GM12878 (cell line): ENCODE data around the gene TP73. TPM values are rescaled to one million over a fixed set of nuclear protein-coding genes. Genes with fewer than 3 reads are reported as not detected.

ENCODE experiments used
- ATAC-seq: fragments of 200-7000 bp; cut with Tn5 transposase; 3 replicates; pipeline ENCODE4 v1.9.1; 2020; ENCODE audit warnings: mild to moderate bottlenecking, moderate library complexity
- BruUV-seq: library from RNA; stranded (reverse); fragments of 400-500 nt; replicated peaks from 2 replicates; lab custom pipeline; 2021; lab: Mats Ljungman, UMichigan
- CTCF ChIA-PET: fragments of 300-600 bp; sonication (Branson Sonifier 250); formaldehyde crosslinking; extraction: SDS; loops from one replicate; lab custom pipeline; 2021; ENCODE audit warnings: inconsistent platforms; lab: Yijun Ruan, JAX
- POLR2A ChIA-PET: fragments of 350-600 bp; formaldehyde crosslinking; extraction: SDS; loops from one replicate; lab custom pipeline; 2021; ENCODE audit warnings: inconsistent platforms; lab: Charles Lee
- RAD21 ChIA-PET: fragments of 300-600 bp; sonication (Branson Sonifier 250); formaldehyde crosslinking; loops from one replicate; lab custom pipeline; 2023; ENCODE audit warnings: antibody characterized with exemption; ENCODE audit not compliant: unreplicated experiment; lab: Charles Lee
- SMC1A ChIA-PET: fragments of 300-600 bp; sonication (Branson Sonifier 250); formaldehyde crosslinking; loops from one replicate; lab custom pipeline; 2023; ENCODE audit not compliant: unreplicated experiment, uncharacterized antibody; lab: Charles Lee
- DNase-seq: peaks from one replicate; pipeline ENCODE4 v3.0.0-alpha.2; 2011; ENCODE audit warnings: low read depth, low spot score
- FAIRE-seq: peaks from 3 replicates; lab custom pipeline; 2011; peaks lifted over from hg19 to GRCh38; lab: Jason Lieb, UNC
- H2AFZ ChIP-seq: 2 replicates; pipeline ENCODE4 v1.6.0; 2011; ENCODE audit warnings: low read depth, low read length, control low read depth; ENCODE audit not compliant: control insufficient read depth
- H3K27ac ChIP-seq: 2 replicates; pipeline ENCODE4 v1.5.1; 2011; ENCODE audit warnings: control low read depth; ENCODE audit not compliant: control insufficient read depth, insufficient read depth
- H3K27me3 ChIP-seq, 2 experiments: replicated peaks in 1 of 2; 2 replicates each; pipeline versions ENCODE4 v1.6.0 to v1.6.1; 2011; ENCODE audit warnings: low read length in 1 of 2; ENCODE audit not compliant: control insufficient read depth in 2 of 2, insufficient read depth in 2 of 2
- H3K36me3 ChIP-seq, 2 experiments: 2 replicates each; pipeline ENCODE4 v1.5.1; 2011; ENCODE audit warnings: low read length in 1 of 2; ENCODE audit not compliant: control insufficient read depth in 2 of 2, insufficient read depth in 2 of 2
- H3K4me1 ChIP-seq: 2 replicates; pipeline ENCODE4 v1.6.1; 2011; ENCODE audit warnings: mild to moderate bottlenecking, low read length, moderate library complexity, mixed read lengths; ENCODE audit not compliant: control insufficient read depth, insufficient read depth
- H3K4me2 ChIP-seq: 2 replicates; pipeline ENCODE4 v1.6.0; 2011; ENCODE audit warnings: control low read depth; ENCODE audit not compliant: control insufficient read depth, insufficient read depth
- H3K4me3 ChIP-seq: fragments of 200-600 bp; sonication (generic); 2 replicates; pipeline ENCODE4 v1.5.1; 2016
- H3K79me2 ChIP-seq: 2 replicates; pipeline ENCODE4 v1.6.0; 2011; ENCODE audit warnings: low read length; ENCODE audit not compliant: control insufficient read depth, insufficient read depth
- H3K9ac ChIP-seq: 2 replicates; pipeline ENCODE4 v1.8.0; 2011; ENCODE audit warnings: low read length, control low read depth, mixed read lengths; ENCODE audit not compliant: control insufficient read depth, insufficient read depth
- H3K9me3 ChIP-seq: replicated peaks from 3 replicates; pipeline ENCODE4 v1.5.1; 2011; ENCODE audit warnings: mild to moderate bottlenecking, low read length; ENCODE audit not compliant: control insufficient read depth, insufficient read depth
- H4K20me1 ChIP-seq: 2 replicates; pipeline ENCODE4 v1.6.0; 2011; ENCODE audit not compliant: control insufficient read depth, insufficient read depth
- IRF3 ChIP-seq: fragments of 450-650 bp; IDR thresholded peaks from 2 replicates; pipeline ENCODE4 v1.6.1; 2014; ENCODE audit warnings: mild to moderate bottlenecking
- NFYB ChIP-seq: IDR thresholded peaks from 2 replicates; pipeline ENCODE4 v1.6.1; 2011; ENCODE audit warnings: low read depth, mild to moderate bottlenecking, low read length, improper control_type of control experiment, moderate library complexity; ENCODE audit not compliant: insufficient read depth
- RAD21 ChIP-seq: IDR thresholded peaks from 2 replicates; pipeline ENCODE4 v1.6.1; 2011; ENCODE audit warnings: mild to moderate bottlenecking, low read depth, low read length, moderate library complexity; ENCODE audit not compliant: insufficient read depth
- SMC3 ChIP-seq: IDR thresholded peaks from 2 replicates; pipeline ENCODE4 v1.6.1; 2011; ENCODE audit warnings: low read length, improper control_type of control experiment, borderline replicate concordance
- TCF7 ChIP-seq: IDR thresholded peaks from 2 replicates; pipeline ENCODE4 v1.6.1; 2014; ENCODE audit warnings: antibody characterized with exemption, borderline replicate concordance
- WGBS: methylation state at CpG from one replicate; pipeline ENCODE4 v1.1.6; 2016; ENCODE audit warnings: low lambda C conversion rate; ENCODE audit not compliant: insufficient replicate concordance, insufficient coverage; ENCODE audit errors: missing lambda C conversion rate; 5-methylcytosine and 5-hydroxymethylcytosine counted together
- in situ Hi-C: fragments of 300-500 bp; cut with MboI; formaldehyde crosslinking; loops from 9 replicates; pipeline ENCODE4 v1.14.3; 2018; ENCODE audit warnings: mixed read lengths
- intact Hi-C: fragments of 100-400 bp; cut with micrococcal nuclease; formaldehyde crosslinking; loops from one replicate; pipeline ENCODE4 v1.14.2; 2022; ENCODE audit not compliant: unreplicated experiment
- polyA plus RNA-seq, 11 experiments: library from polyadenylated mRNA; depleted of rRNA in 4 of 11; unstranded in 6 of 11; stranded (reverse) in 5 of 11; fragments of >200 nt; fragmentation: Nextera tagmentation in 4 of 11; fragmentation: Illumina TruSeq in 1 of 11; extraction: Ambion mirVana in 4 of 11; extraction: Trizol in 1 of 11; gene quantifications; 1 replicate in 1 of 11; 2 replicates in 10 of 11; pipeline versions ENCODE4 v1.2.1 to v1.2.3, GENCODE V29; 2011 to 2016; ENCODE audit warnings: inconsistent platforms in 2 of 11, missing spikeins in 2 of 11, low read depth in 1 of 11
- total RNA-seq, 4 experiments: library from RNA; depleted of rRNA in 3 of 4; stranded (reverse); fragments of >200 nt in 3 of 4; fragmentation: Illumina TruSeq in 1 of 4; extraction: Trizol in 1 of 4; gene quantifications; 2 replicates each; pipeline versions ENCODE4 v1.2.1 to v1.2.3, GENCODE V29; 2013 to 2021
- TF ChIP-seq, protein P1 (sequence below), 3 experiments: IDR thresholded peaks in 2 of 3; conservative IDR thresholded peaks in 1 of 3; 2 replicates each; pipeline ENCODE4 v1.5.1; 2011; ENCODE audit warnings: low read depth in 3 of 3, low read length in 3 of 3, mild to moderate bottlenecking in 3 of 3, control low read depth in 2 of 3, moderate library complexity in 2 of 3, inconsistent platforms in 1 of 3, mixed read lengths in 1 of 3; ENCODE audit not compliant: control insufficient read depth in 2 of 3, insufficient read depth in 1 of 3; ENCODE audit errors: extremely low read depth in 1 of 3
- TF ChIP-seq, protein P2 (sequence below): fragments of 150-350 bp; IDR thresholded peaks from 2 replicates; pipeline ENCODE4 v1.6.1; 2014; ENCODE audit warnings: mild to moderate bottlenecking, low read depth, low read length
- TF ChIP-seq, protein P3 (sequence below): fragments of 450-650 bp; IDR thresholded peaks from 2 replicates; pipeline ENCODE4 v1.6.1; 2017; ENCODE audit warnings: mild to moderate bottlenecking, moderate library complexity

TP73 gene
- total and polyA plus RNA-seq, 10 of the 15 experiments (the other 5 are each of a cell fraction or from before 2014, with no cell fraction given), result 0.08 to 54.2 (median 14.9) TPM

- DNase-seq, result peak; percentile 11
- in situ Hi-C loops, result loop anchor here (5.0 kb wide), 1 partner anchor 167 kb away; the partner anchor contains the start of gene ARHGEF16
- Histone ChIP-seq H3K36me3 (no peaks in the 10 kb centered on the region), H3K27ac (no peak overlapping the region), H2AFZ (no peak overlapping the region), H3K9me3 (no peaks in the 10 kb centered on the region), H3K27me3 (peaks cover 0 to 2% of the 10 kb centered on the region in 2 experiments; a peak in 2 of 4 replicates), H3K4me2 (no peak overlapping the region), H3K79me2 (no peaks in the 10 kb centered on the region), H3K4me3 (no peak overlapping the region), H3K4me1 (peaks cover 5% of the 10 kb centered on the region; the same call in 1 of the 2 replicates), H4K20me1 (no peaks in the 10 kb centered on the region), H3K9ac (no peak overlapping the region)
- ATAC-seq, result peak; percentile 89
- TF ChIP-seq, protein P1, sequence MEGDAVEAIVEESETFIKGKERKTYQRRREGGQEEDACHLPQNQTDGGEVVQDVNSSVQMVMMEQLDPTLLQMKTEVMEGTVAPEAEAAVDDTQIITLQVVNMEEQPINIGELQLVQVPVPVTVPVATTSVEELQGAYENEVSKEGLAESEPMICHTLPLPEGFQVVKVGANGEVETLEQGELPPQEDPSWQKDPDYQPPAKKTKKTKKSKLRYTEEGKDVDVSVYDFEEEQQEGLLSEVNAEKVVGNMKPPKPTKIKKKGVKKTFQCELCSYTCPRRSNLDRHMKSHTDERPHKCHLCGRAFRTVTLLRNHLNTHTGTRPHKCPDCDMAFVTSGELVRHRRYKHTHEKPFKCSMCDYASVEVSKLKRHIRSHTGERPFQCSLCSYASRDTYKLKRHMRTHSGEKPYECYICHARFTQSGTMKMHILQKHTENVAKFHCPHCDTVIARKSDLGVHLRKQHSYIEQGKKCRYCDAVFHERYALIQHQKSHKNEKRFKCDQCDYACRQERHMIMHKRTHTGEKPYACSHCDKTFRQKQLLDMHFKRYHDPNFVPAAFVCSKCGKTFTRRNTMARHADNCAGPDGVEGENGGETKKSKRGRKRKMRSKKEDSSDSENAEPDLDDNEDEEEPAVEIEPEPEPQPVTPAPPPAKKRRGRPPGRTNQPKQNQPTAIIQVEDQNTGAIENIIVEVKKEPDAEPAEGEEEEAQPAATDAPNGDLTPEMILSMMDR (IDR thresholded peaks at IDR 0.05 in 2 of 3, conservative IDR thresholded peaks at IDR 0.05 in 1 of 3; ENCODE audit: control insufficient read depth in 2 of 3, extremely low read depth in 1 of 3, insufficient read depth in 1 of 3, low read depth in 3 of 3, low read length in 3 of 3), result peak; percentile 76 to 89 (median 79)
- TF ChIP-seq SMC3 (peak; percentile 86), TCF7 (no peak), IRF3 (0 out of 2 replicates have a peak, but pooled peaks have one; percentile 8), NFYB (no peak), RAD21 (peak; percentile 71)
- TF ChIP-seq, protein P2, sequence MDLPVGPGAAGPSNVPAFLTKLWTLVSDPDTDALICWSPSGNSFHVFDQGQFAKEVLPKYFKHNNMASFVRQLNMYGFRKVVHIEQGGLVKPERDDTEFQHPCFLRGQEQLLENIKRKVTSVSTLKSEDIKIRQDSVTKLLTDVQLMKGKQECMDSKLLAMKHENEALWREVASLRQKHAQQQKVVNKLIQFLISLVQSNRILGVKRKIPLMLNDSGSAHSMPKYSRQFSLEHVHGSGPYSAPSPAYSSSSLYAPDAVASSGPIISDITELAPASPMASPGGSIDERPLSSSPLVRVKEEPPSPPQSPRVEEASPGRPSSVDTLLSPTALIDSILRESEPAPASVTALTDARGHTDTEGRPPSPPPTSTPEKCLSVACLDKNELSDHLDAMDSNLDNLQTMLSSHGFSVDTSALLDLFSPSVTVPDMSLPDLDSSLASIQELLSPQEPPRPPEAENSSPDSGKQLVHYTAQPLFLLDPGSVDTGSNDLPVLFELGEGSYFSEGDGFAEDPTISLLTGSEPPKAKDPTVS, result no peak
- TF ChIP-seq, protein P3, sequence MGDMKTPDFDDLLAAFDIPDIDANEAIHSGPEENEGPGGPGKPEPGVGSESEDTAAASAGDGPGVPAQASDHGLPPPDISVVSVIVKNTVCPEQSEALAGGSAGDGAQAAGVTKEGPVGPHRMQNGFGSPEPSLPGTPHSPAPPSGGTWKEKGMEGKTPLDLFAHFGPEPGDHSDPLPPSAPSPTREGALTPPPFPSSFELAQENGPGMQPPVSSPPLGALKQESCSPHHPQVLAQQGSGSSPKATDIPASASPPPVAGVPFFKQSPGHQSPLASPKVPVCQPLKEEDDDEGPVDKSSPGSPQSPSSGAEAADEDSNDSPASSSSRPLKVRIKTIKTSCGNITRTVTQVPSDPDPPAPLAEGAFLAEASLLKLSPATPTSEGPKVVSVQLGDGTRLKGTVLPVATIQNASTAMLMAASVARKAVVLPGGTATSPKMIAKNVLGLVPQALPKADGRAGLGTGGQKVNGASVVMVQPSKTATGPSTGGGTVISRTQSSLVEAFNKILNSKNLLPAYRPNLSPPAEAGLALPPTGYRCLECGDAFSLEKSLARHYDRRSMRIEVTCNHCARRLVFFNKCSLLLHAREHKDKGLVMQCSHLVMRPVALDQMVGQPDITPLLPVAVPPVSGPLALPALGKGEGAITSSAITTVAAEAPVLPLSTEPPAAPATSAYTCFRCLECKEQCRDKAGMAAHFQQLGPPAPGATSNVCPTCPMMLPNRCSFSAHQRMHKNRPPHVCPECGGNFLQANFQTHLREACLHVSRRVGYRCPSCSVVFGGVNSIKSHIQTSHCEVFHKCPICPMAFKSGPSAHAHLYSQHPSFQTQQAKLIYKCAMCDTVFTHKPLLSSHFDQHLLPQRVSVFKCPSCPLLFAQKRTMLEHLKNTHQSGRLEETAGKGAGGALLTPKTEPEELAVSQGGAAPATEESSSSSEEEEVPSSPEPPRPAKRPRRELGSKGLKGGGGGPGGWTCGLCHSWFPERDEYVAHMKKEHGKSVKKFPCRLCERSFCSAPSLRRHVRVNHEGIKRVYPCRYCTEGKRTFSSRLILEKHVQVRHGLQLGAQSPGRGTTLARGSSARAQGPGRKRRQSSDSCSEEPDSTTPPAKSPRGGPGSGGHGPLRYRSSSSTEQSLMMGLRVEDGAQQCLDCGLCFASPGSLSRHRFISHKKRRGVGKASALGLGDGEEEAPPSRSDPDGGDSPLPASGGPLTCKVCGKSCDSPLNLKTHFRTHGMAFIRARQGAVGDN, result no peak
- intact Hi-C loops, result loop anchor here (1.0 kb wide), 4 partner anchors 54 to 166 kb away; no protein-coding TSS in a partner anchor
- SMC1A ChIA-PET, result interaction anchor here (0.9 to 3.1 kb wide), 6 partner anchors 10 to 185 kb away, joined by 3 to 23 read pairs (median 6); no protein-coding TSS in a partner anchor
- POLR2A ChIA-PET, result interaction anchor here (0.6 kb wide), 1 partner anchor 83 kb away, joined by 4 read pairs; no protein-coding TSS in a partner anchor
- 13% methylated on average over 20 of the region's 21 CpGs for WGBS
- CTCF ChIA-PET, result interaction anchor here (0.6 to 3.8 kb wide), 21 partner anchors 10 to 185 kb away, joined by 3 to 38 read pairs (median 6); no protein-coding TSS in a partner anchor
- RAD21 ChIA-PET, result interaction anchor here (0.6 to 2.8 kb wide), 13 partner anchors 11 to 166 kb away, joined by 3 to 14 read pairs (median 3); no protein-coding TSS in a partner anchor
- no TSS peak for BruUV-seq
- FAIRE-seq, result peak; percentile 31
Measured at GRCh38 chr1:3618881-3619671, 33.2 kb upstream of the TP73 start.
